ENCODE data around the gene FTL. TPM values are rescaled to one million over a fixed set of nuclear protein-coding genes. Genes with fewer than 3 reads are reported as not detected.
"Not testable (repeated sequence)": the region's sequence is repeated elsewhere in the genome, so short reads cannot be mapped to it uniquely, and the experiment has no call there.

The FTL gene
- total RNA-seq = 1,000 to 10,000 TPM in 3 of 4 donors, 100 to 1,000 TPM in 1; 883 to 1,582 (median 1,278) TPM

DNA sequence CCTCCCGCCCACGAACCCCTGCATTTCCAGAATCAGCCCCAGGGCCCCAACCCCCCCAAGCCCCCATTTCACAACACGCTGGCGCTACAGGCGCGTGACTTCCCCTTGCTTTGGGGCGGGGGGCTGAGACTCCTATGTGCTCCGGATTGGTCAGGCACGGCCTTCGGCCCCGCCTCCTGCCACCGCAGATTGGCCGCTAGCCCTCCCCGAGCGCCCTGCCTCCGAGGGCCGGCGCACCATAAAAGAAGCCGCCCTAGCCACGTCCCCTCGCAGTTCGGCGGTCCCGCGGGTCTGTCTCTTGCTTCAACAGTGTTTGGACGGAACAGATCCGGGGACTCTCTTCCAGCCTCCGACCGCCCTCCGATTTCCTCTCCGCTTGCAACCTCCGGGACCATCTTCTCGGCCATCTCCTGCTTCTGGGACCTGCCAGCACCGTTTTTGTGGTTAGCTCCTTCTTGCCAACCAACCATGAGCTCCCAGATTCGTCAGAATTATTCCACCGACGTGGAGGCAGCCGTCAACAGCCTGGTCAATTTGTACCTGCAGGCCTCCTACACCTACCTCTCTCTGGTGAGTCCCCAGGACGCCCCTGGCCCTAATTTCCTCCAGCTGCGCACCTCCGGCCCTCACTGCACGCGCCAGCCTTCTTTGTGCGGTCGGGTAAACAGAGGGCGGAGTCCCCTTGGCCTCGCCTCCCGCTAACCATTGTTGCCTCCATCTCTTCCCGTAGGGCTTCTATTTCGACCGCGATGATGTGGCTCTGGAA lies at the start of gene FTL:
Gene FTL, plus strand, starts transcription at position 270 of the 766 bp plus-strand sequence. Its CDS starts 199 bp downstream, at position 469.
- TF ChIP-seq EP300 (IDR thresholded peaks at IDR 0.05) (no peak), CTCF (IDR thresholded peaks at IDR 0.05) (no peak), POLR2AphosphoS5 (IDR thresholded peaks at IDR 0.05) (peak; percentile 99), POLR2A (IDR thresholded peaks at IDR 0.05) (peak; percentile 97 to 100)
- WGBS = under 1% methylated on average over 25 of the region's 52 CpGs
- no peaks in the 10 kb centered on the region for H3K9me3 ChIP-seq
- H3K36me3 ChIP-seq = peaks cover 34% of the 10 kb centered on the region
- peak; percentile 98 for DNase-seq (ENCODE audit: low spot score in 2 of 2)
- H3K27ac ChIP-seq = peak within 1 kb of the TSS; percentile 89
- peak within 1 kb of the TSS; percentile 69 for H3K4me3 ChIP-seq
- no peaks in the 10 kb centered on the region for H3K27me3 ChIP-seq
- peaks cover 52% of the 10 kb centered on the region for H3K4me1 ChIP-seq

- no peak for DNase-seq (ENCODE audit: low spot score in 2 of 2)
- H3K4me1 ChIP-seq = no peaks in the 10 kb centered on the region
- H3K36me3 ChIP-seq = peaks cover 94% of the 10 kb centered on the region
- no peak overlapping the region for H3K27ac ChIP-seq
- no peak overlapping the region for H3K4me3 ChIP-seq
- WGBS = 90% methylated on average over 8 of the region's 8 CpGs
- TF ChIP-seq EP300 (IDR thresholded peaks at IDR 0.05) (no peak), CTCF (IDR thresholded peaks at IDR 0.05) (no peak)
- no peaks in the 10 kb centered on the region for H3K9me3 ChIP-seq
- H3K27me3 ChIP-seq = no peaks in the 10 kb centered on the region
Observed at GRCh38 chr19:48915757-48916156, 49.4 kb upstream of the FTL start.

DNA sequence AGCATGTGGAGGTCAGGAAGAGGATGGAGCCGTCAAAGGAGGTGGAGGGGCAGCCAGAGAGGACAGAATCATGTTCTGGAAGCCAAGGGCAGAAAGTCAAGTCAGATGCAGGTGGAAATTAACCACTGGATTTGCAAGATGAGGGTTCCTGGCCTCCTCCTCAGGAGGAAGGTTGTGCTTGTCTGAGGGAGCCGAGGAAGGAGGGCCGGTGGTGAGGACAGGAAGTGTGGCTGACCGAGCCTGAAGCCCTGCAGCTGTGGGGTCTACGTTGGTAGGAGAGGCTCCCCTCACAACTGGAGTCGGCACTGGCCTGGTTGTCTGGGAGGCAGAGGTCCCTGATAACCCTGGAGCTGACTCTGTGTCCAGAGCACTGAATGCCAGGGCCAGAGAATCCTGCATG lies 47.0 kb upstream of the FTL start:
- no peak for DNase-seq (ENCODE audit: low spot score in 2 of 2)
- H3K9me3 ChIP-seq = no peaks in the 10 kb centered on the region
- H3K27ac ChIP-seq = no peak overlapping the region
- no peaks in the 10 kb centered on the region for H3K4me1 ChIP-seq
- H3K27me3 ChIP-seq = no peaks in the 10 kb centered on the region
- no peak for TF ChIP-seq POLR2AphosphoS5 (IDR thresholded peaks at IDR 0.05)
- TF ChIP-seq POLR2A (IDR thresholded peaks at IDR 0.05) = no peak
- no peak for TF ChIP-seq EP300 (IDR thresholded peaks at IDR 0.05)
- no peak for TF ChIP-seq CTCF (IDR thresholded peaks at IDR 0.05)
- H3K4me3 ChIP-seq = no peak overlapping the region
- WGBS = 79% methylated on average over 6 of the region's 6 CpGs
- H3K36me3 ChIP-seq = peaks cover 94% of the 10 kb centered on the region

DNA sequence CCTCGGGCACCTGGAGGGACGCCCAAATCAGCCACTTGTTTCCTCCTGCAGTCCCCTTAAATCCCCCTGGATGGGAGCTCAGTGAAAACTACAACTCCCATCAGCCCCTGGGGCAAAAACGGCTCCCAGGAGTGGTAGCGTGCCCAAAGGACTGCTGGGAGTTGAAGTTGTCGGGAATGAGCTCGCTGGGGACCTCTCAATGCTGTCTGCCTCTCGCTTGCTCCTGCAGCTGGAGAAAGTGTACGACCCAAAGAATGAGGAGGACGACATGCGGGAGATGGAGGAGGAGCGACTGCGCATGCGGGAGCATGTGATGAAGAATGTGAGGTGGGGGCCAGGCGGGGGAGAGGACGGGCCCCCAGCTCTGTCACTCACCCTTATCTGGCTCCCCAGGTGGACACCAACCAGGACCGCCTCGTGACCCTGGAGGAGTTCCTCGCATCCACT lies 46.3 kb upstream of the FTL start:
- TF ChIP-seq POLR2A (IDR thresholded peaks at IDR 0.05) = no peak
- no peak for TF ChIP-seq EP300 (IDR thresholded peaks at IDR 0.05)
- TF ChIP-seq POLR2AphosphoS5 (IDR thresholded peaks at IDR 0.05) = no peak
- TF ChIP-seq CTCF (IDR thresholded peaks at IDR 0.05) = no peak
- no peaks in the 10 kb centered on the region for H3K9me3 ChIP-seq
- no peaks in the 10 kb centered on the region for H3K27me3 ChIP-seq
- WGBS = 89% methylated on average over 18 of the region's 18 CpGs
- no peak overlapping the region for H3K4me3 ChIP-seq
- DNase-seq (ENCODE audit: low spot score in 2 of 2) = no peak
- H3K4me1 ChIP-seq = no peaks in the 10 kb centered on the region
- peaks cover 88% of the 10 kb centered on the region for H3K36me3 ChIP-seq
- no peak overlapping the region for H3K27ac ChIP-seq

GRCh38 chr19:48919271-48919670 lies 45.8 kb upstream of the FTL start:
- not testable (repeated sequence) for H3K27ac ChIP-seq; H3K4me3 ChIP-seq; DNase-seq (ENCODE audit: low spot score in 2 of 2); H3K4me1 ChIP-seq; H3K9me3 ChIP-seq; H3K27me3 ChIP-seq
- WGBS = 93% methylated on average over 8 of the region's 8 CpGs
- H3K36me3 ChIP-seq = peaks cover 84% of the 10 kb centered on the region
